A375 (cell line): ENCODE results near the gene SPHK2. TPM values are rescaled to one million over a fixed set of nuclear protein-coding genes. Genes with fewer than 3 reads are reported as not detected.

ENCODE experiments used
- total RNA-seq: library from RNA; depleted of rRNA; stranded (reverse); fragments of >200 nt; shearing (Covaris generic); gene quantifications from 2 replicates; pipeline ENCODE4 v1.2.3, GENCODE V29; 2014; rRNA removed

SPHK2 gene, protein sequence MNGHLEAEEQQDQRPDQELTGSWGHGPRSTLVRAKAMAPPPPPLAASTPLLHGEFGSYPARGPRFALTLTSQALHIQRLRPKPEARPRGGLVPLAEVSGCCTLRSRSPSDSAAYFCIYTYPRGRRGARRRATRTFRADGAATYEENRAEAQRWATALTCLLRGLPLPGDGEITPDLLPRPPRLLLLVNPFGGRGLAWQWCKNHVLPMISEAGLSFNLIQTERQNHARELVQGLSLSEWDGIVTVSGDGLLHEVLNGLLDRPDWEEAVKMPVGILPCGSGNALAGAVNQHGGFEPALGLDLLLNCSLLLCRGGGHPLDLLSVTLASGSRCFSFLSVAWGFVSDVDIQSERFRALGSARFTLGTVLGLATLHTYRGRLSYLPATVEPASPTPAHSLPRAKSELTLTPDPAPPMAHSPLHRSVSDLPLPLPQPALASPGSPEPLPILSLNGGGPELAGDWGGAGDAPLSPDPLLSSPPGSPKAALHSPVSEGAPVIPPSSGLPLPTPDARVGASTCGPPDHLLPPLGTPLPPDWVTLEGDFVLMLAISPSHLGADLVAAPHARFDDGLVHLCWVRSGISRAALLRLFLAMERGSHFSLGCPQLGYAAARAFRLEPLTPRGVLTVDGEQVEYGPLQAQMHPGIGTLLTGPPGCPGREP
- 16.5 and 19.3 TPM in 2 replicates for total RNA-seq

GRCh38 chr19:48618916-48619691 is at the start of gene SPHK2, which contains the start of gene RPL18:
SPHK2 (plus strand) TSS chr19:48619506; CDS start chr19:48620515, 1,009 bp downstream.
RPL18 (minus strand) TSS chr19:48619178; CDS start chr19:48619143, 35 bp downstream.

DNA sequence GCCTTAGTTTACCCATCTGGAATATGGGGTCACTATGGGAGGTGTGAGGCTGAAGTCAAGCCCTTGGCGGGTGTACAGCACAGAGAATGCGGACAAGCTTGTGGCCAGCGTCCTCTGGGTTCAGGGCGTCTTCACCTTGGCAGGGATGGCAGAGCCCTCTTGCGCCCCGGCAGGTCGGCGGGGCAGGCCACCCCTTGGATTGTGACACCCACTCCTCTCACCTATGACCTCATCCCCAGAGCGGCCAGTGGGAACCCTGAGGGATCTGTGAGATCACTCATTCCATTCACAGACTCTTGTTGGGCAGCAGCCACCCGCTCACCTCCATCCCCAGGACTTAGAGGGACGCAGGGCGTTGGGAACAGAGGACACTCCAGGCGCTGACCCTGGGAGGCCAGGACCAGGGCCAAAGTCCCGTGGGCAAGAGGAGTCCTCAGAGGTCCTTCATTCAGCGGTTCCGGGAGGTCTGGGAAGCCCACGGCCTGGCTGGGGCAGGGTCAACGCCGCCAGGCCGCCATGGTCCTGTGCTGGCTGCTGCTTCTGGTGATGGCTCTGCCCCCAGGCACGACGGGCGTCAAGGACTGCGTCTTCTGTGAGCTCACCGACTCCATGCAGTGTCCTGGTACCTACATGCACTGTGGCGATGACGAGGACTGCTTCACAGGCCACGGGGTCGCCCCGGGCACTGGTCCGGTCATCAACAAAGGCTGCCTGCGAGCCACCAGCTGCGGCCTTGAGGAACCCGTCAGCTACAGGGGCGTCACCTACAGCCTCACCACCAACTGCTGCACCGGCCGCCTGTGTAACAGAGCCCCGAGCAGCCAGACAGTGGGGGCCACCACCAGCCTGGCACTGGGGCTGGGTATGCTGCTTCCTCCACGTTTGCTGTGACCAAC is 12.6 kb upstream of the SPHK2 start, which contains the start of gene SPACA4:
Gene SPACA4 (plus strand): TSS at position 280 of the 896 bp plus-strand sequence. CDS start 237 bp downstream, at position 517.

GRCh38 chr19:48614436-48615230 is 4.7 kb upstream of the SPHK2 start, which contains the start of gene FAM83E:
FAM83E (minus strand) TSS chr19:48615076; CDS start chr19:48613372, 1,704 bp downstream.

DNA sequence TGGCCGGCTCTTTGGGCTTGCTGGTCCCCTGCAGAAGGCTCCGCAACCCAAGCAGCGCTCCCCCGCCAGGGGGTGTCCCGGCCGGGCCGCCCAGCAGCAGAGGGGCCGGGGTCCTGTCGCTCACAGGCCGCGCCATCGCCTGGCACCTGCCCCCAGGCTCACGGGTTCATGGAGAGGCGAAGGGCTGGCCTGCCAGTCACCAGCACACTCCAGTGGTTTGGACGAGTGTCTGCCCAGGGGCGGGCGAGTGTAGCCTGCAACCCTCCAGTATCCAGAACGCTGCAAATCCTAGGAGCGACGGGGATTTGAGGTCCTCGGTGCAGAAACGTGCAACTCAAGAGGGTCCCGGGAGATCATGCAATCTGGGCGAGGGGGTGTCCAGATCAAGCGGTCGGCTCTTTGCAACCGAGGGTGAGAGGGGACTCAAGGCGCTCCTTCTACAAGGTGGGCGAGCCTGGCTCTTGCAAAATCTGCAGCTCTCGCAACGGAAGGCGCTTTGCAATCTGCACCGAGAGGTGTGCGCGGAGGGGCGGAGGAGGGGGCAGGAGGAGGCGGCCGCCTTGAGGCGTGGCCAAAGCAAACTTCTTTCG is 17.6 kb downstream of the SPHK2 start, which contains the start of gene DBP:
Gene DBP (minus strand): TSS at position 521 of the 590 bp plus-strand sequence. CDS start 385 bp downstream, at position 136.

GRCh38 chr19:48646001-48646721 is 26.9 kb downstream of the SPHK2 start, which contains the start of gene CA11:
CA11 (minus strand) TSS chr19:48646187; CDS start chr19:48645632, 555 bp downstream.

GRCh38 chr19:48672994-48673393 is 53.7 kb downstream of the SPHK2 start, which contains the start of gene NTN5:
NTN5 (minus strand) TSS chr19:48673017; CDS start chr19:48670986, 2,031 bp downstream.

Other genes with a start within 250 kb of the SPHK2 start
- 48.7 and 57.4 TPM in 2 replicates for gene KDELR1, start 228.0 kb upstream of the SPHK2 start, total RNA-seq
- gene GRIN2D, start 225.8 kb upstream of the SPHK2 start, total RNA-seq, result not detected in 2 replicates
- 79.1 and 89.2 TPM in 2 replicates for gene GRWD1, start 173.5 kb upstream of the SPHK2 start, total RNA-seq
- 2.1 and 3.1 TPM in 2 replicates for gene KCNJ14, start 163.9 kb upstream of the SPHK2 start, total RNA-seq
- gene CYTH2, start 150.1 kb upstream of the SPHK2 start, total RNA-seq, result 84.3 and 86.4 TPM in 2 replicates
- gene LMTK3, start 107.7 kb upstream of the SPHK2 start, total RNA-seq, result 0.37 TPM in 1 of 2 replicates, not detected in the other
- gene SULT2B1, start 67.3 kb upstream of the SPHK2 start, total RNA-seq, result not detected in 2 replicates
- gene SPACA4, start 12.8 kb upstream of the SPHK2 start, total RNA-seq, result not detected in 2 replicates
- 1.8 and 2.0 TPM in 2 replicates for gene FAM83E, start 4.4 kb upstream of the SPHK2 start, total RNA-seq
- 2,777 and 2,986 TPM in 2 replicates for gene RPL18, start 328 bp upstream of the SPHK2 start, total RNA-seq
- gene DBP, start 17.9 kb downstream of the SPHK2 start, total RNA-seq, result 18.2 and 19.2 TPM in 2 replicates
- 2.6 and 2.8 TPM in 2 replicates for gene CA11, start 26.7 kb downstream of the SPHK2 start, total RNA-seq
- 0.21 TPM in 1 of 2 replicates, not detected in the other for gene NTN5, start 53.5 kb downstream of the SPHK2 start, total RNA-seq
- gene FUT2, start 76.5 kb downstream of the SPHK2 start, total RNA-seq, result not detected in 2 replicates
- 0.30 TPM in 1 of 2 replicates, not detected in the other for gene MAMSTR, start 100.2 kb downstream of the SPHK2 start, total RNA-seq
- gene RASIP1, start 121.1 kb downstream of the SPHK2 start, total RNA-seq, result 0.08 TPM in 1 of 2 replicates, not detected in the other
- gene IZUMO1, start 127.4 kb downstream of the SPHK2 start, total RNA-seq, result not detected in 2 replicates
- gene FUT1, start 133.1 kb downstream of the SPHK2 start, total RNA-seq, result 1.9 and 3.2 TPM in 2 replicates
- gene FGF21, start 136.0 kb downstream of the SPHK2 start, total RNA-seq, result 0.11 and 1.8 TPM in 2 replicates
- 58.9 and 62.1 TPM in 2 replicates for gene BCAT2, start 191.5 kb downstream of the SPHK2 start, total RNA-seq
- 0.45 TPM in 1 of 2 replicates, not detected in the other for gene HSD17B14, start 217.0 kb downstream of the SPHK2 start, total RNA-seq
- 12.7 and 24.4 TPM in 2 replicates for gene PLEKHA4, start 249.1 kb downstream of the SPHK2 start, total RNA-seq